ENCODE measurements around the gene ARSJ. TPM values are rescaled to one million over a fixed set of nuclear protein-coding genes. Genes with fewer than 3 reads are reported as not detected.

ARSJ gene
- total RNA-seq, 1 donor from 2014 or later, result 28.5 TPM

DNA sequence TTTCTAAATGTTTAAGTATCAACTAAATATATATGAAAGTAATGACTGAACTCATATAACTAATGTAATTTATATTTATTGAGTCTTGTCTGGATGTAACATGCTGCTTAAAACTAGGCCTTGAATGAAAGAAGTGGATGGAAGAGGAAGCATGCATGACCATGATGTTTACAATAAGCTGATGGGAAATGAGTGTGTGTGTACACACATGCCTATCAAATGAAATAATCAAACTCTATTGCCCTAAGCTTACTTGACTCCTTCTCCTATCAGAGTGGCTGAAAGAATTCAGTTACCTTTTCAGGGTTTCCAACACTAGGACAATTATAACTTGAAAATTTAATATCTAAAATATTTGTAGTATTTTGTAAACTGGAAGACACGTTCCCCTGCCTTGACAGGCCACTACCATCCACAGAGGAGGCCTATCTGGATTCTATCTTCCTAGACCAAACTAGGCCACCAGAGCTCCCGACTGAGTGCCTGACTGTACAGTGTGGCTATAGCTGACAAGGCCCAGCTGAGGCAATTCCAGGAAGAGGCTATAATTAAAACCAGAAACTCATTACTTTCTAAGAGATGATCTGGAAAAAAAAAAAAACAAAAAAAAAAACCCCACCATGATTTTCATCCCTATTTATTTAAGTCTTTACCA is 7.6 kb downstream of the ARSJ start:
- TF ChIP-seq, protein P1, sequence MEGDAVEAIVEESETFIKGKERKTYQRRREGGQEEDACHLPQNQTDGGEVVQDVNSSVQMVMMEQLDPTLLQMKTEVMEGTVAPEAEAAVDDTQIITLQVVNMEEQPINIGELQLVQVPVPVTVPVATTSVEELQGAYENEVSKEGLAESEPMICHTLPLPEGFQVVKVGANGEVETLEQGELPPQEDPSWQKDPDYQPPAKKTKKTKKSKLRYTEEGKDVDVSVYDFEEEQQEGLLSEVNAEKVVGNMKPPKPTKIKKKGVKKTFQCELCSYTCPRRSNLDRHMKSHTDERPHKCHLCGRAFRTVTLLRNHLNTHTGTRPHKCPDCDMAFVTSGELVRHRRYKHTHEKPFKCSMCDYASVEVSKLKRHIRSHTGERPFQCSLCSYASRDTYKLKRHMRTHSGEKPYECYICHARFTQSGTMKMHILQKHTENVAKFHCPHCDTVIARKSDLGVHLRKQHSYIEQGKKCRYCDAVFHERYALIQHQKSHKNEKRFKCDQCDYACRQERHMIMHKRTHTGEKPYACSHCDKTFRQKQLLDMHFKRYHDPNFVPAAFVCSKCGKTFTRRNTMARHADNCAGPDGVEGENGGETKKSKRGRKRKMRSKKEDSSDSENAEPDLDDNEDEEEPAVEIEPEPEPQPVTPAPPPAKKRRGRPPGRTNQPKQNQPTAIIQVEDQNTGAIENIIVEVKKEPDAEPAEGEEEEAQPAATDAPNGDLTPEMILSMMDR (conservative IDR thresholded peaks at IDR 0.05; ENCODE audit: low read depth, low read length), result no peak
- H3K4me3 ChIP-seq (ENCODE audit: low read depth, low read length), result no peak overlapping the region
- no peak for DNase-seq (ENCODE audit: low read depth)

DNA sequence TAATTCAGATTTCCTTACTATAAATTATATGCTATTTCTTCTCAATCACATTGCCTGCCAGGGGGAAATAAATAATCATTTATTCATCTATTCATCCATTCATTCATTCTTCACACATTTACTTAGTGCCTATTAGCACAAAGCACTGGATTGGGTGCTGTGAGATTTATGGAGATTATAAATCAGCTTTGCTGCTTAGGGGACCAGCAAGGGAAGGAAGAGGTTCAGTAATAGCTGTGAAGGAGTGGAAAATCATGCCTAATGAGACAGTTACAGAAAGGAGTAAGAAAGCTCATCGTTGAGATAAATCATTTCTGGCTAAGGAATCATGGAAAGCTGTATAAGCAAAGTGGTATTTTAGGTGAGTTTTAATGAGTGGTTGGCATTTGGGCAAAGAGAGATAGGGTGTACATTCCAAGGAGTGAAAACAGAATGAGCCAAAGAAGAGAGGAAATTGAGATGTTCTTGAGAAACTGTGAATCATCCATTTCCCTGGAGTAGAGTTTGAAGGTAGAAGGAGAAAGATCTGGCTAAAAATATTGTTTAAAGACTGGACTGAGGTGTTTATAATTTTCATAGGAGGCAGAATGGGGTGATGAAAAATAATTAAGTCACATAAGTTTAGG is 9.6 kb downstream of the ARSJ start:
- DNase-seq (ENCODE audit: low read depth), result no peak
- TF ChIP-seq, protein P1 (conservative IDR thresholded peaks at IDR 0.05; ENCODE audit: low read depth, low read length), result no peak
- no peak overlapping the region for H3K4me3 ChIP-seq (ENCODE audit: low read depth, low read length)

DNA sequence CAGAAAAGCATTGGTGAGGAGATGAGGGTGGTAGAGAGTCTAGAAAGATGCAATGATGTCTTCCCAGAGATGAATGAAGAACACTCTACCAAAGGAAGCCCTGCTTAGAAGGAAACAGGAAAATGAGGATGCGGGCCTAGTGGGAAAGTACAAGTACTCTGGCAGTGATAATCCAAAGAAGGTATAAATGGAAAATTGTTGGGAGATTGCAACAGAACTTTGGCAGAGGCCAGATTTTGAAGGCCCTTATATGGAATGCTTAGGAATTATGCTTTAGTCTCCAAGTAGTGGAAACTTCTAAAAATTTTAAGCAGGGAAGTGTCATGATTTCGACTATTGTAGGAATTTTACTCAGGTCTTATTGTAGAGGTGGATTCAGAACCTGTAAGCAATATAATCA is 11.0 kb downstream of the ARSJ start:
- TF ChIP-seq, protein P1 (conservative IDR thresholded peaks at IDR 0.05; ENCODE audit: low read depth, low read length), result no peak
- DNase-seq (ENCODE audit: low read depth), result no peak
- no peak overlapping the region for H3K4me3 ChIP-seq (ENCODE audit: low read depth, low read length)

DNA sequence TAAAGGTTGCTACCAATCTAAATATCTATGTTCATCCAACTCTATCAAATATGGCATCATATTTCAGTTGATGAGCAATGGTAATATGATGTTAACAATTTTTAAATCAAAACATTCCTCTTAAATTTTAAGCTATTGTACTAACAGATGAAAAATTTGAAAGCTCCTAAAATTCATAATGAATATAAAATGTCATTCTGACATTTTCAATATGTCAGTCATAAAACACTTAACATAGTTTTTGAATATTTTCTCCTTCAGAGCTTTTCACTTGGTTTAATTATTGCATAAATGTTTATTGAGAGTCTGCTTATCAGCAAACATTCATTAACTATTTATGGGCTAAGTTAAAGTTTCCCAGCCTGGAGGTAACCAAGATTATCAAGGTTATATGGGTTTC is 11.8 kb downstream of the ARSJ start:
- DNase-seq (ENCODE audit: low read depth), result no peak
- H3K4me3 ChIP-seq (ENCODE audit: low read depth, low read length), result no peak overlapping the region
- TF ChIP-seq, protein P1 (conservative IDR thresholded peaks at IDR 0.05; ENCODE audit: low read depth, low read length), result no peak

DNA sequence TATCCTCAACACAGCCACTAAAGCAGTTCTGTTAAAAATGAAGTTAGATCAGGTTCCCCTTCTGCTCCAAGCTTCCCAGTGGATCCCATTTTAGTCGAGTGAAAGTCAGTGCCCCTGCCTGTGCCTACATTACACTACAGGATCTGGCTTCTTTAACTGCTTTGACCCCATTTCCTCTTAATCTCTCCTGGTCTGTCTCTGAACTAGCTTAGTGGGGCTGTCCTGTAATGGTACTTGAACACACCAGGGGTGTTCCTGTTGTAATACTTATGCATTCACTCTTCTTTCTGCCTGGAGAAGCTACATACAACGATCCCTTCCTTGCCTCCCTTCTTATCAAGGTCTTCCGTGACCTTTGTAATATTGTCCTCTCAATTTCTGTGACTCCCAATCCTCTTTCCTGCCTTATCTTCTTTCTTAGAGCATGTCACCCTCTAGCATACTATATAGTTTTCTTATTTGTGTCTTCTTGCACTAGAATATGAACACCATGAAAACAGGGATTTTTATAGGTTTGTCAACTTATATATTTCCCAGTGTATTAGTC is 16.7 kb downstream of the ARSJ start:
- TF ChIP-seq, protein P1 (conservative IDR thresholded peaks at IDR 0.05; ENCODE audit: low read depth, low read length), result no peak
- DNase-seq (ENCODE audit: low read depth), result no peak
- no peak overlapping the region for H3K4me3 ChIP-seq (ENCODE audit: low read depth, low read length)

DNA sequence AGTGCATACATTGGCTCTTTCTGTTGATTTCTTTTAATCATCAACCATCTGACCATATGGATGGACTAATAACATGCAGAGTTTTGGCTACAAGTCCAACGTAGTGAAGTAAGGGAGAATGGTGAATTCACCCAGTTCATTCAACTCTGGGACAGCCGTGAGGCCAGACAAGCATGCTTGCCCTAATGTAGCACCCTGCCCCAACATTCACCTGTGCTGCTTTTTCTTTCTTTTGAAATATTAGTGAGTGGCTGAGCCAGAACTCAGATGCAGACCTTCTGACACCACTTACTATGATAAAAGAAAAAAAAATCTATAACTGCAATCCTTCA is 17.5 kb downstream of the ARSJ start:
- no peak for DNase-seq (ENCODE audit: low read depth)
- H3K4me3 ChIP-seq (ENCODE audit: low read depth, low read length), result no peak overlapping the region
- TF ChIP-seq, protein P1 (conservative IDR thresholded peaks at IDR 0.05; ENCODE audit: low read depth, low read length), result no peak
